ENCODE results near the gene EPHX1. TPM values are rescaled to one million over a fixed set of nuclear protein-coding genes. Genes with fewer than 3 reads are reported as not detected.
"Not testable (repeated sequence)": the region's sequence is repeated elsewhere in the genome, so short reads cannot be mapped to it uniquely, and the experiment has no call there.

Gene EPHX1
- total RNA-seq, 5 donors from 2014 or later (not counting 1 experiment from before 2014, with no cell fraction given) = 0.98 to 5.2 (median 3.7) TPM

DNA sequence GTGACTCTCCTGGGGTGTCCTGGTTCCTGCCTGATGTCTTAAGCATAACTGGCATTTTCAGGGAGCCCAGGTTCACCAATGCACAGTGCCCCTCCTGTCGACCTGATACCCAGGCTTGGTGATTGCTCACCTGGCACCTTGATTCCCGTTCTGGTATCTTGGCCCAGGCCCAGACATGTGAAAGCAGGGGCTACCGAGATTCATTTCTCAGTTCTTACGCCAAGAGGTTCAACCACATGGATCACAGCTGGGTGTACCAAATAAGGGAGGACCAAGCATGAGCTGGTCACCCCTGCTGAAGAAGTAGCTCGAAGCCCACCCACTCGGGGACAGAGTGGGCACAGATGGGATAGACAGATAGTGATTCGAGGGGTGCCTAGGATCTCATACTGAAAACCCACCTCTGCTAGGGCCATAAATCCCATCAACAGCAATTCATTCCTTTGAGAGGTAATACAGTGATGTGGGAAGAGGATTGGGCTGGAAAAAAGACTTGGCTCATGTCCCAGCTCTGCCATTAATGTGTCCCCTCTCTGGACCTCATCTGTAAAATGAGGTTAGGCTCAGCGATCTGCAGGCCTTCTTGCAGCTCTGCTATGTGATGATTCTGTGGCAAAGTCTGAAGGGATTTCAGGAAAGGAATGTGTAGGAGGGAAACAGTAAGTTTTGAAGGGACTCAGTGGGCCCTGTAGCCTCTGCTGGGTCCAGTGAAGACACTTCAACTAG lies 2.7 kb downstream of the EPHX1 start:
- H3K4me1 Mint-ChIP-seq = peaks cover 8 to 14% (median 13%) of the 10 kb centered on the region in 3 donors
- DNase-seq (no peak), ATAC-seq (replicated peaks in 1 of 4) (no peak)
- ChIA-PET CTCF (interaction anchor here in 1 of 2 donors (0.5 kb wide), 1 partner anchor 26 kb away, joined by 3 read pairs; no protein-coding TSS in a partner anchor), POLR2A (interaction anchor here in 1 of 2 donors (0.6 kb wide), 1 partner anchor 11 kb away, joined by 4 read pairs; no protein-coding TSS in a partner anchor)
- H3K4me3 ChIP-seq (ENCODE audit: control insufficient read depth in 1 of 2, extremely low read depth in 1 of 2, low read length in 1 of 2) = no peak overlapping the region
- H3K27ac ChIP-seq (ENCODE audit: low read length) = no peak overlapping the region
- no peaks in the 10 kb centered on the region for H3K36me3 Mint-ChIP-seq
- no peak overlapping the region for H3K27ac Mint-ChIP-seq
- 85% methylated on average over 6 of the region's 8 CpGs for whole genome bisulfite sequencing (ENCODE audit: insufficient coverage)
- no peaks in the 10 kb centered on the region for H3K27me3 Mint-ChIP-seq
- no peaks in the 10 kb centered on the region for H3K36me3 ChIP-seq (ENCODE audit: control insufficient read depth in 2 of 2, extremely low read depth in 1 of 2, insufficient read depth in 1 of 2, low read length in 1 of 2)
- peaks cover 0 to 17% of the 10 kb centered on the region in 2 experiments for H3K4me1 ChIP-seq (ENCODE audit: control insufficient read depth in 1 of 2, extremely low read depth in 1 of 2, insufficient read depth in 2 of 2, low read length in 2 of 2)
- no peaks in the 10 kb centered on the region for H3K9me3 ChIP-seq
- H3K4me3 Mint-ChIP-seq = no peak overlapping the region
- H3K27me3 ChIP-seq (replicated peaks in 1 of 2; ENCODE audit: control insufficient read depth in 2 of 2, extremely low read depth in 1 of 2, insufficient read depth in 2 of 2, low read length in 1 of 2) = peaks cover 0 to 27% of the 10 kb centered on the region in 2 experiments
- no peaks in the 10 kb centered on the region for H3K9me3 Mint-ChIP-seq

DNA sequence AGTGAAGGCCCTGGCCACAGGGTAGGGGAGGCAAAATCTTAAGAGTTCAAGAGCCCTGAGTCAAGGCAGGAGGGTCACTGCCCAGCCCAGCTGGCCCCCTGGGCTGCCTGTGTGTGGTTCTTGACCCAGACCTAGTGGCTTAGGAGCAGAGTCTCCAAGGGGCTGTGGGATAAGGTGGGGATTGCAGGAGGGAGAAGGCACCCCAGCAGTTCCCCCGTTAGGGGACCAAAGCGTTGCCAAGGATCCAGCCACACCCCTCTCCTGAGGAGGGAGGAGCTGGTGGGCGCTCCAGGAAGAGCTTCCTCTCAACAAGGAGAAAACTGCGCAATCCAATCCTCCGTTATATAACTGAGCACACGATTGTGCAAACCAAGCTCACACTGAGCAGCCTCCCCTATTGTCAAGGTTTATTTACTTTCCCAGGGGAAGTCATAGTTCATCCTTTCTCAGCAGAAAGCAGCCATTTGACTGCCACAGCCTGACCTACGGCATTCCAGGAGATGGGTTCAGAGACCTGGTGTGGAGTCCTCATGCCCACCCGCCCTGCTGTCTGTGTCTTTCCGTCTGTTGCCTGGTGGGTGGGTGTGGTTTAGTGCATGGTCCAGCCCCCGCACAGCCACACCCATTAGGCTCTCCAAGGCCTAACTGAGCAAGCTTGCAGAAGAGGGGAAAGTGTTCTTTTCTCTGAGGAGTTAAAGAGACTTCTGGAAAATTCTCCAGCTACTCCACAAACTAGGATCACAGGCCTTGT lies 3.5 kb downstream of the EPHX1 start:
- H3K36me3 ChIP-seq (ENCODE audit: control insufficient read depth in 2 of 2, extremely low read depth in 1 of 2, insufficient read depth in 1 of 2, low read length in 1 of 2) = no peaks in the 10 kb centered on the region
- Mint-ChIP-seq H3K9me3 (no peaks in the 10 kb centered on the region), H3K27me3 (no peaks in the 10 kb centered on the region), H3K36me3 (no peaks in the 10 kb centered on the region), H3K4me3 (no peak overlapping the region), H3K4me1 (peaks cover 8 to 14% (median 13%) of the 10 kb centered on the region in 3 donors), H3K27ac (no peak overlapping the region)
- ChIA-PET POLR2A (interaction anchor here in 1 of 2 donors (0.6 kb wide), 2 partner anchors 12 to 187 kb away, joined by 3 to 4 read pairs; no protein-coding TSS in a partner anchor), CTCF (interaction anchor here in 1 of 2 donors (0.6 kb wide), 1 partner anchor 22 kb away, joined by 4 read pairs; no protein-coding TSS in a partner anchor)
- no peaks in the 10 kb centered on the region for H3K9me3 ChIP-seq
- peaks cover 0 to 17% of the 10 kb centered on the region in 2 experiments for H3K4me1 ChIP-seq (ENCODE audit: control insufficient read depth in 1 of 2, extremely low read depth in 1 of 2, insufficient read depth in 2 of 2, low read length in 2 of 2)
- ATAC-seq (replicated peaks in 1 of 4) = no peak
- DNase-seq = no peak
- no peak overlapping the region for H3K4me3 ChIP-seq (ENCODE audit: control insufficient read depth in 1 of 2, extremely low read depth in 1 of 2, low read length in 1 of 2)
- peaks cover 0 to 27% of the 10 kb centered on the region in 2 experiments for H3K27me3 ChIP-seq (replicated peaks in 1 of 2; ENCODE audit: control insufficient read depth in 2 of 2, extremely low read depth in 1 of 2, insufficient read depth in 2 of 2, low read length in 1 of 2)
- H3K27ac ChIP-seq (ENCODE audit: low read length) = no peak overlapping the region
- WGBS (ENCODE audit: insufficient coverage) = 81% methylated on average over 2 of the region's 10 CpGs

DNA sequence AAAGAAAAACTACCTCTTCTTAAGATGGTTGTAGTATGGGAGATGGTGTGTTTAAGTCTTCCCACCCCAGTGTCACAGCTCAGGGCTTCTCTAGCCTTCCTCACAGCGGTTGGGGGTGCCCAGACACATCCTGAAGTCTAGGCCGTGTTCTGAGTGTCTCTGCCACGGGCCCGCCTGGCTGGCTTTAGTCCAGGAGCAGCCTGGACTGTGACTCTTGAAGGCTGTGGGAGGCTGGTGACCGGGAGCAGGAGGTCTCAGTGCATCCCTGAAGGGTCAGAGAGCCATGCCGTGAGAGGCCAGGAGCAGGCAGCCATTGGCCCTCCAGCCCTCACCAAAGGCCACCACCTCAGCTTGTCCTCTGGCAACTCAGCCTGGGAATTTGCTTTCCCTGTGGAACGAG lies 4.5 kb downstream of the EPHX1 start:
- POLR2A ChIA-PET = no interaction called here
- H3K27ac ChIP-seq (ENCODE audit: low read length) = no peak overlapping the region

DNA sequence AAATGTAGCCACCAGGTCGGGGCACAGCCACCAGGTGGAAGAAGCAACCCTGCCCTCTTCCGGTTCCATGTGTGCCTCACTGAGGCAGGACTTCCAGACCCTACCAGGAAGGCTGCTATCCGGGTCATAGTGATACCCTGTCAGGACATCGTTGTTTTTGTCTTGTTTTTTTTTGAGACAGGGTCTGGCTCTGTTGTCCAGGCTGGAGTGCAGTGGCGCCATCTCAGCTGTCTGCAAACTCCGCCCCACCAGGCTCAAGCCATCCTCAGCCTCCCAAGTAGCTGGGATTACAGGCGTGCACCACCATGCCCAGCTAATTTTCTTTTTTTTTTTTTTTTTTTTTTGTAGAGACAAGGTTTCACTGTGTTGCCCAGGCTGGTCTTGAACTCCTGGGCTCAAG lies 5.2 kb downstream of the EPHX1 start:
- 100% methylated on average over 1 of the region's 7 CpGs for WGBS (ENCODE audit: insufficient coverage)

More for the DNA sequence above, 4.5 kb downstream of the EPHX1 start:
- Histone ChIP-seq H3K36me3 (ENCODE audit: control insufficient read depth in 2 of 2, extremely low read depth in 1 of 2, insufficient read depth in 1 of 2, low read length in 1 of 2) (no peaks in the 10 kb centered on the region), H3K27me3 (replicated peaks in 1 of 2; ENCODE audit: control insufficient read depth in 2 of 2, extremely low read depth in 1 of 2, insufficient read depth in 2 of 2, low read length in 1 of 2) (peaks cover 0 to 26% of the 10 kb centered on the region in 2 experiments), H3K9me3 (no peaks in the 10 kb centered on the region), H3K4me1 (ENCODE audit: control insufficient read depth in 1 of 2, extremely low read depth in 1 of 2, insufficient read depth in 2 of 2, low read length in 2 of 2) (peaks cover 0 to 17% of the 10 kb centered on the region in 2 experiments), H3K4me3 (ENCODE audit: control insufficient read depth in 1 of 2, extremely low read depth in 1 of 2, low read length in 1 of 2) (no peak overlapping the region)
- Mint-ChIP-seq H3K36me3 (no peaks in the 10 kb centered on the region), H3K27ac (no peak overlapping the region), H3K9me3 (no peaks in the 10 kb centered on the region), H3K4me3 (no peak overlapping the region), H3K4me1 (peaks cover 8 to 12% (median 12%) of the 10 kb centered on the region in 3 donors), H3K27me3 (no peaks in the 10 kb centered on the region)
- WGBS (ENCODE audit: insufficient coverage) = 92% methylated on average over 6 of the region's 7 CpGs
- DNase-seq (no peak), ATAC-seq (replicated peaks in 1 of 4) (no peak)
- CTCF ChIA-PET = no interaction called here

DNA sequence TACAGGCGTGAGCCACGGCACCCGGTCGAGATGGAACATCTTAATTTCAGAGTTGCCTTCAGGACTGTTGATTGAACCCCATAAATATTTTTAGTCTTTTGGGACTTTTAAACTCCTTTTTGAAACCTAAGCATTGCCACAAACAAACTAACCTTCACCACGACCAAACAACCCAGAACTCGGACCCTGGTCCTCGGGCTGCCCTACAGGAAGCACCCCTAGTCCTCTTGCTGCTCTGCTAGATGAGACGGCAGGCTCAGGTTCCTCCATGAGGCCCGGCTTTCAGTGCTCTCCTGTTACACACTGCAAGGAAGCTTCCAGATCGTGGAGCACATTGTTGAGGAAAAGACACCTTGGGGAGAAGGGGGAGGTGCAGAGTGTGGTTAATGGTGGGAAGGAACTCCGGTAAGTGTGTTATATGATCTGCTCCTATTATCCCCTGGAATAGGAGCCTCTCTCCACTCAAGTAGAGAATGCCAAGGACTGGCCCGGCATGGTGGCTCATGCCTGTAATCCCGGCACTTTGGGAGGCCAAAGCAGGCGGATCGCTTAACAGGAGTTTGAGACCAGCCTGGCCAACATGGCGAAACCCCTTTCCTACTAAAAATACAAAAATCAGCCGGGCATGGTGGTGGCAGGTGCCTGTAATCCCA lies 5.7 kb downstream of the EPHX1 start:
- 78% methylated on average over 6 of the region's 17 CpGs for WGBS (ENCODE audit: insufficient coverage)
- CTCF ChIA-PET = no interaction called here
- no peaks in the 10 kb centered on the region for H3K9me3 Mint-ChIP-seq

More for the DNA sequence above, 5.2 kb downstream of the EPHX1 start:
- H3K27ac ChIP-seq (ENCODE audit: low read length); H3K36me3 ChIP-seq (ENCODE audit: control insufficient read depth in 2 of 2, extremely low read depth in 1 of 2, insufficient read depth in 1 of 2, low read length in 1 of 2); CTCF ChIA-PET; H3K27me3 Mint-ChIP-seq; H3K4me1 Mint-ChIP-seq; DNase-seq; H3K36me3 Mint-ChIP-seq; H3K27ac Mint-ChIP-seq; POLR2A ChIA-PET; H3K9me3 Mint-ChIP-seq; H3K4me3 ChIP-seq (ENCODE audit: control insufficient read depth in 1 of 2, extremely low read depth in 1 of 2, low read length in 1 of 2); ATAC-seq (replicated peaks in 1 of 4); H3K9me3 ChIP-seq; H3K4me3 Mint-ChIP-seq: not testable (repeated sequence)
- Histone ChIP-seq H3K4me1 (ENCODE audit: control insufficient read depth in 1 of 2, extremely low read depth in 1 of 2, insufficient read depth in 2 of 2, low read length in 2 of 2) (peaks cover 0 to 11% of the 10 kb centered on the region in 2 experiments), H3K27me3 (replicated peaks in 1 of 2; ENCODE audit: control insufficient read depth in 2 of 2, extremely low read depth in 1 of 2, insufficient read depth in 2 of 2, low read length in 1 of 2) (peaks cover 0 to 21% of the 10 kb centered on the region in 2 experiments)

More for the DNA sequence above, 5.7 kb downstream of the EPHX1 start:
- Mint-ChIP-seq H3K4me3 (no peak overlapping the region), H3K4me1 (peaks cover 4 to 5% (median 4%) of the 10 kb centered on the region in 3 donors), H3K27me3 (no peaks in the 10 kb centered on the region), H3K36me3 (no peaks in the 10 kb centered on the region), H3K27ac (no peak overlapping the region)
- Histone ChIP-seq H3K27ac (ENCODE audit: low read length) (no peak overlapping the region), H3K4me1 (ENCODE audit: control insufficient read depth in 1 of 2, extremely low read depth in 1 of 2, insufficient read depth in 2 of 2, low read length in 2 of 2) (peaks cover 0 to 7% of the 10 kb centered on the region in 2 experiments), H3K4me3 (ENCODE audit: control insufficient read depth in 1 of 2, extremely low read depth in 1 of 2, low read length in 1 of 2) (no peak overlapping the region), H3K9me3 (no peaks in the 10 kb centered on the region), H3K36me3 (ENCODE audit: control insufficient read depth in 2 of 2, extremely low read depth in 1 of 2, insufficient read depth in 1 of 2, low read length in 1 of 2) (no peaks in the 10 kb centered on the region), H3K27me3 (replicated peaks in 1 of 2; ENCODE audit: control insufficient read depth in 2 of 2, extremely low read depth in 1 of 2, insufficient read depth in 2 of 2, low read length in 1 of 2) (peaks cover 0 to 20% of the 10 kb centered on the region in 2 experiments)
- DNase-seq (no peak), ATAC-seq (replicated peaks in 1 of 4) (no peak)
- POLR2A ChIA-PET = no interaction called here
